Transverse colon (tissue), 4 donors: Measurements from ENCODE around the gene VGLL4. TPM values are rescaled to one million over a fixed set of nuclear protein-coding genes. Genes with fewer than 3 reads are reported as not detected.

ENCODE experiments used
- DNase-seq: peaks from one replicate; pipeline ENCODE4 v3.0.0-alpha.2; 2019
- H3K27ac ChIP-seq, 4 donors: fragments of 200-600 bp; sonication (generic); 2 replicates each; pipeline ENCODE4 v1.5.1; 2016 to 2018; ENCODE audit warnings: inconsistent platforms in 4 of 4
- H3K27me3 ChIP-seq: fragments of 200-600 bp; sonication (generic); 2 replicates; pipeline ENCODE4 v1.5.1; 2017; ENCODE audit warnings: inconsistent platforms
- H3K36me3 ChIP-seq, 4 donors: fragments of 200-600 bp; sonication (generic); 2 replicates each; pipeline ENCODE4 v1.5.1; 2017 to 2019; ENCODE audit warnings: inconsistent platforms in 4 of 4
- H3K4me1 ChIP-seq, 4 donors: fragments of 200-600 bp; sonication (generic); 2 replicates each; pipeline ENCODE4 v1.5.1; 2017 to 2020; ENCODE audit warnings: inconsistent platforms in 4 of 4
- H3K4me3 ChIP-seq, 4 donors: fragments of 200-600 bp; sonication (generic); 1 replicate in 1 of 4; 2 replicates in 3 of 4; pipeline versions ENCODE4 v1.5.1 to v1.6.1; 2017 to 2019; ENCODE audit warnings: inconsistent platforms in 4 of 4
- H3K9me3 ChIP-seq, 2 donors: fragments of 200-600 bp; sonication (generic); 2 replicates each; pipeline ENCODE4 v1.5.1; 2017 to 2019; ENCODE audit warnings: inconsistent platforms in 2 of 2
- CTCF ChIP-seq, 5 experiments: fragments of 200-600 bp in 3 of 5; fragments of 450-650 bp in 2 of 5; sonication (generic) in 3 of 5; IDR thresholded peaks; 1 replicate in 2 of 5; 2 replicates in 3 of 5; pipeline ENCODE4 v1.5.1; 2016 to 2017; ENCODE audit warnings: antibody characterized with exemption in 5 of 5, inconsistent platforms in 3 of 5, mild to moderate bottlenecking in 2 of 5, moderate library complexity in 1 of 5
- EP300 ChIP-seq: sonication (generic); formaldehyde crosslinking; IDR thresholded peaks from one replicate; pipeline ENCODE4 v1.6.1; 2017; ENCODE audit warnings: antibody characterized with exemption, low read depth
- POLR2A ChIP-seq: fragments of 450-650 bp; IDR thresholded peaks from one replicate; pipeline ENCODE4 v1.6.1; 2016; ENCODE audit warnings: antibody characterized with exemption, mild to moderate bottlenecking, moderate library complexity
- POLR2AphosphoS5 ChIP-seq, 3 donors: sonication (generic); formaldehyde crosslinking; IDR thresholded peaks; one replicate each; pipeline ENCODE4 v1.6.1; 2016; ENCODE audit warnings: antibody characterized with exemption in 3 of 3
- WGBS, 2 donors: methylation state at CpG; one replicate each; pipeline ENCODE4 v1.1.5; 2018; ENCODE audit warnings: low coverage in 1 of 2; 5-methylcytosine and 5-hydroxymethylcytosine counted together
- in situ Hi-C, 4 donors: fragments of 200-750 bp; cut with MboI; loops; one replicate each; pipeline versions ENCODE4 v1.15.0 to v1.15.1; 2017; ENCODE audit warnings: low sequenced_read_pairs in 3 of 4, low pct_ligation_motif_present in 1 of 4, low pct_unique_long_range_greater_than_20kb in 1 of 4
- intact Hi-C: fragments of 100-400 bp; cut with DNase I; formaldehyde crosslinking; loops from one replicate; pipeline ENCODE4 v1.15.1; 2023; ENCODE audit warnings: low total_unique reads
- total RNA-seq, 4 donors: library from RNA; depleted of rRNA; stranded (reverse); fragments of >200 nt; gene quantifications; one replicate each; pipeline ENCODE4 v1.1.0, GENCODE V29; 2016

Gene VGLL4, protein sequence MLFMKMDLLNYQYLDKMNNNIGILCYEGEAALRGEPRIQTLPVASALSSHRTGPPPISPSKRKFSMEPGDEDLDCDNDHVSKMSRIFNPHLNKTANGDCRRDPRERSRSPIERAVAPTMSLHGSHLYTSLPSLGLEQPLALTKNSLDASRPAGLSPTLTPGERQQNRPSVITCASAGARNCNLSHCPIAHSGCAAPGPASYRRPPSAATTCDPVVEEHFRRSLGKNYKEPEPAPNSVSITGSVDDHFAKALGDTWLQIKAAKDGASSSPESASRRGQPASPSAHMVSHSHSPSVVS
- 100 to 1,000 TPM in 1 of 4 donors, 10 to 100 TPM in 3; 67.3 to 175 (median 95.0) TPM for total RNA-seq

GRCh38 chr3:11643605-11644087 lies at the start of gene VGLL4:
Gene VGLL4 (minus strand): TSS chr3:11643915. CDS start chr3:11643518, 397 bp downstream.
- peak; percentile 63 for TF ChIP-seq EP300
- peak; percentile 86 to 92 (median 90) for TF ChIP-seq POLR2AphosphoS5 (IDR thresholded peaks at IDR 0.05)
- peak; percentile 64 for TF ChIP-seq POLR2A
- peak in 1 of 5 experiments; percentile 8 for TF ChIP-seq CTCF (IDR thresholded peaks at IDR 0.05)
- peak; percentile 86 for DNase-seq
- WGBS, 2 donors, result 0 to 1% methylated on average over 6 to 24 of the region's 24 CpGs

GRCh38 chr3:11692532-11692813 lies 48.8 kb upstream of the VGLL4 start:
- Histone ChIP-seq H3K4me3 (no peak overlapping the region), H3K36me3 (no peaks in the 10 kb centered on the region), H3K27ac (no peak overlapping the region), H3K4me1 (peaks cover 0 to 25% (median 12%) of the 10 kb centered on the region in 4 donors), H3K9me3 (no peaks in the 10 kb centered on the region), H3K27me3 (no peaks in the 10 kb centered on the region)
- no peak for TF ChIP-seq POLR2A
- no peak for TF ChIP-seq POLR2AphosphoS5 (IDR thresholded peaks at IDR 0.05)
- no peak for TF ChIP-seq EP300
- no peak for TF ChIP-seq CTCF (IDR thresholded peaks at IDR 0.05)
- no peak for DNase-seq
- in situ Hi-C loops, result no loop called here
- WGBS, 2 donors, result 79 to 94% methylated on average over 3 to 5 of the region's 5 CpGs
- intact Hi-C loops, result no loop called here

More at GRCh38 chr3:11643605-11644087, at the start of gene VGLL4:
- peaks cover 5 to 36% (median 25%) of the 10 kb centered on the region in 4 donors for H3K4me1 ChIP-seq
- peak within 1 kb of the TSS; percentile 92 to 96 (median 94) for H3K27ac ChIP-seq
- in situ Hi-C loops (no loop called here), intact Hi-C loops (loop anchor here (10.0 kb wide), 1 partner anchor 59 kb away; no protein-coding TSS in a partner anchor)
- peak within 1 kb of the TSS; percentile 51 to 71 (median 60) for H3K4me3 ChIP-seq
- H3K9me3 ChIP-seq, result no peaks in the 10 kb centered on the region
- H3K36me3 ChIP-seq, result no peaks in the 10 kb centered on the region
- no peaks in the 10 kb centered on the region for H3K27me3 ChIP-seq

DNA sequence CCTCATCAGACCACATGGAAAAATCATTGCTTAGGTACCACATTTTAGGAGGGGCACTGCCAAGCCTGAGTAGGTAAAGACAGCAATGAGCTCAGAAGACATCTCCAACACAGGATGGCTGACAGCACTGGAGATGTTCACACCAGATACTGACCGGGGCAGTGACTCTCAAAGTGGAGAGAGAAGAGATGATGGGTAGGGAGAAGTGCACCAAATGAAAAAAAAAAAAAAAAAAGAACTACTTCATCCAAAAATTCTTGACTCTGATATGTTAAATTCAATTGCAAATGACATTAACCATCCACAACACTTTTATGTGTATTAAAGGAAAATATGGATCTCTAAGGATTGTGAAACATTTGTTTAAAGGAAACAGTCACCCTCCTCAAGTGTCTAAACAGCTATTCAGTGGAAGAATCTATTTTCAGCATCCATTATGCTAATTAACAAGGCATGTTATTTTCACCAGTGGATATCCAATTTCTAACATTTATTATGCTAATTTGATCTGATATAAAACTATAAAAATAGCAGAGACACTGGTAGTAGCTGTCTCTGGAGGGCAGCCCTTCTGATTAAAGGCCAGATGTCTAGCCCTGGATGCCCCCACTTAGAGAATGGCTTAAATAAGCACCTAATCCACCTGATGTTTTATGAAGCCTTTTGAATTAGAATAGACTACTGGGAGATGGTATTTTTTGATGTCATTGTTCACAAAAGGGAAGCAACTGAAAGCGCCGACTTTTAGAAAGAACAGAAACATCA lies 48.2 kb upstream of the VGLL4 start:
- no peak for DNase-seq
- Histone ChIP-seq H3K9me3 (no peaks in the 10 kb centered on the region), H3K27me3 (no peaks in the 10 kb centered on the region), H3K4me1 (peaks cover 0 to 24% (median 12%) of the 10 kb centered on the region in 4 donors), H3K27ac (no peak overlapping the region), H3K36me3 (no peaks in the 10 kb centered on the region), H3K4me3 (no peak overlapping the region)
- in situ Hi-C loops (no loop called here), intact Hi-C loops (no loop called here)
- TF ChIP-seq CTCF (IDR thresholded peaks at IDR 0.05) (no peak), EP300 (no peak), POLR2AphosphoS5 (IDR thresholded peaks at IDR 0.05) (no peak), POLR2A (no peak)
- WGBS, 2 donors, result 88 to 94% methylated on average over 1 to 3 of the region's 3 CpGs
